GM21423 (cell line): Measurements from ENCODE around the gene IFI30.
"Not testable (repeated sequence)": the region's sequence is repeated elsewhere in the genome, so short reads cannot be mapped to it uniquely, and the experiment has no call there.

ENCODE experiments used
- ATAC-seq: cut with Tn5 transposase; IDR thresholded peaks from one replicate; pipeline ENCODE4 v1.9.1; 2021; ENCODE audit warnings: mild to moderate bottlenecking, moderate library complexity; ENCODE audit not compliant: unreplicated experiment

The IFI30 gene

DNA sequence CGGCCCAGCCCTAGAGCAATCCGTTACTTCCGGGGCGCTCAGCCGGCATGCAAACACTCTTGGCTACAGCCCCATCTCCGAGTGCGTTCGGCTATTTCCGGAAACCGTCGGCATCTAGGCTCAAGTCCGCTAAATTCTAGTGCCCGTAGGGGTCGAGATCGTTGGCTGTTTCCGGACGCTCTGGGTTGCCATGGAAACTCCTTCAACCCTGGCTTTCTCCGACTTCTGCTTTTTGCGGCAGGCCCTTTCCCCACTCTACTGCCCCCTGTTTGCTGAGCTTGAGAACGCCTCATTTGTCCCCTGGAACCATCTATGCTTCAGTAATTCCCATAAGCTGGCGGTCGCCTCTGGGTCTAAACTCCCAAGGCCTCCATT, 21.2 kb upstream of the IFI30 start:
- ATAC-seq, result peak; percentile 69

DNA sequence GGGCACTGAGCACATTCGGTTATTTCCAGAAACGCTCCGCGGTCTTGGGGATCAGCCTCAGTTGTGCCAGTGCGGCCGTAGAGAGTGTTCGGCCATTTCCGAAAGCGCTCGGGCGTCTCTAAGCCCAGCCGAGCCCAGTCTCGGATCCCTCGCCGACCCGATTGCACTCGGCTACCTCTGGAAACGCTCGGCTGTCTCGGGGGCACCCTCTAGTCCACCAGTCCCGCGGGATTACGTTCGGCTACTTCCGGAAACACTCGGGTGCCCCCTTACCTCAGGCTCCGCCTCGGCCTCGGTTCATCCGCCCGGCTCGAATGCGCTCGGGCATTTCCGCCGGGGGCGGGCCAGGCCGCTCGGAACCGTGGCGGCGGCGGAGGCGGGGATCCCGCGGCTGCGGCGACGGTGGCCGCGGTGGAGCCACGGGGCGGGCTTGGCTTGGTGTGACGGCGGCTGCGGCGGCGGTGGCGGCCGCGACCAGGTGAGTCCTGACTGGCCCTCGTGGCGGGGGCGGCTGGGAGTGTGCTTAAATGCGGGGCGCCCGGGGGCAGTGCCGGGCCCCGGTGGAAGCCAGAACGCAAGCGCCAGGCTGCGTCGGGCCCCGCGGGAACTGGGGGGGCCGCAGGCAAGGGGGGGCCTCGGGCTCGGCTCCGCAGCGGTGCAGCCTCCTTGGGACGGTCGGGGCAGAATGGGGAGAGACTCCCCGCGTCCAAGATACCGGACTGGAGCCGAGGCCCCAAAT, 20.6 kb upstream of the IFI30 start, which contains the start of gene PIK3R2:
PIK3R2 (plus strand) TSS at position 347 of the 739 bp plus-strand sequence. CDS start 2,717 bp downstream, outside the sequence.
- peak; percentile 66 for ATAC-seq

DNA sequence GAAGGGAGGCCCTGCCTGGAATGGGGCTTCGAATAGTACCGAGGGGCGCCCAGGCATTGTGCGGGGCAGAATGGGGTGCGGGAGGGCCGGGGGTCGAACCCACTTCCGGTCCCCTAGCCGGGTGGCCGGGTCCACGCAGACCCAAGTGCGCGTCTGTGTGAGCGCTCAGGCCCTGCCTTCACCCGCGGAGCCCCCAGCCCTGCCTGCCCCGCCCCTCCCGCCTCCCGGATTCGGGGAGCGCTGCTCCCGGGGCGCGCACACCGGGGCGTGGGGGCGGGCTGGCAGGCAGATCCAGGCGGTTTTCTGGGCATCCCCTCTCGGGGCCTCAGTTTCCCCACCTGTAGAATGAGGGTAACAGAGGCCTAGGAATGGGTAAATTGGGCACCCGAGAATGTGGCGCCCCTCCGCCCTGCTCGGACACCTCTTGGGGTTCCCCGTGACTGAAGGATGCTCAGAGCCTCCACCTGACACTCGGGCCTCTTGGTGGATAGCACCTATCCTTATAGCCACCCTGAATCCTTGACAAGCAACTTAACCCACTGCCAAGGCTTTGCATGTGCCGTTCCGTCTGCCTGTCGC, 20.0 kb upstream of the IFI30 start:
- no peak for ATAC-seq

DNA sequence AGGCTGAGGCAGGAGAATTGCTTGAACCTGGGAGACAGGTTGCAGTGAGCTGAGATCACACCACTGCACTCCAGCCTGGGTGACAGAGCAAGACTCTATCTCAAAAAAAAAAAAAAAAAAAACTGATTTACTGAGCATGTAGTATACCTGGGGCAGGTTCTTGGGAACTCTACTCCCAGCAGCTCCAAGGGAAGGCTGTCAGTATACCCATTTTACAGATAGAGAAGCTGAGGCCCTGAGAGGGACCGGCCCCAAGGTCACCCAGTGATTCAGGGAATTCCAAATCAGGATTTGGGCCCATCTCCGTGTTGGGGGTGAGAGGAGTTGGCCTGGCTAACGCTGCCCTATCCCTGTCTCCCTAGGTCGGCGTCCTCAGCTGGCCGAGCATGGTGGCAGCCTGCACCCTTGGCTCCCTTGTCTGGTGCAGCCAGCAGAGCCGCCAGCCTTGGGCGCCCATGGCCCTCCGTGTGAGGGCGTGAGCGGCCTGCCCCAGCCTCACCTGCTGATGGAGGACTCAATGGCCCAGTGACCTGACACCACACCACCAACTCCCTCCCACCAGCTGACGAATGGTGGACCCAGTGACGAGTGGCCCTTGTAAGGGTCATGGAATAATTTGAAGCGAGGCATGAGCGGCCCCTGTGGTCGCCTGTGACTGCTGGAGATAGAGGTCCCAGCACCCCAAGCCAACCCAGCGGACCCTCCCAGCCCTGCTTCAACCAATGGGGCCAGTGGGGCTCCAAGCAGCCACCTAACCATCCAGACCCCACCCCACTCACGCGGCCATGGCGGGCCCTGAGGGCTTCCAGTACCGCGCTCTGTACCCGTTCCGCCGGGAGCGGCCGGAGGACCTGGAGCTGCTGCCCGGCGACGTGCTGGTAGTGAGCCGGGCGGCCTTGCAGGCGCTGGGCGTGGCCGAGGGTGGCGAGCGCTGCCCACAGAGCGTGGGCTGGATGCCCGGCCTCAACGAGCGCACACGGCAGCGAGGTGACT, 18.2 kb upstream of the IFI30 start:
- ATAC-seq, result no peak

DNA sequence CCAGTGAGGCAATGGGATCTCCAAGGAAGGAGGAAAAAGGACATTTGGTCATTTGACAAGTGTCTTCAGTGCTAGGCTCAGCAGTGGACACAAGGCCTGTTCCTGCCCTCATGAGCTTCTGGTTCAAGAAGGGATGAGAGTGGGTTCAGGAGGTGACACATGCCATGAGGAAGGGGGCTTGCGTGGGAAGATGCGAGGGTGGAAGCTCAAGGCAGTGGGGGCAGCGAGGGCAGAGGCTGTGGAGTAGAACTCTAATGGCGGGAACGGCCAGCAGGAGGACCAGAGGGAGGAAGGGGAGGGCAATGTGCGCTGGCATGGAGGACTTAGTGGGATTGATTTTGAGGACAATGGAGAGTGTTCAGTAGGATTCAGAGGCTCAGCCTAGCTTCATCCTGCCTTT, 17.3 kb upstream of the IFI30 start:
- ATAC-seq, result no peak

DNA sequence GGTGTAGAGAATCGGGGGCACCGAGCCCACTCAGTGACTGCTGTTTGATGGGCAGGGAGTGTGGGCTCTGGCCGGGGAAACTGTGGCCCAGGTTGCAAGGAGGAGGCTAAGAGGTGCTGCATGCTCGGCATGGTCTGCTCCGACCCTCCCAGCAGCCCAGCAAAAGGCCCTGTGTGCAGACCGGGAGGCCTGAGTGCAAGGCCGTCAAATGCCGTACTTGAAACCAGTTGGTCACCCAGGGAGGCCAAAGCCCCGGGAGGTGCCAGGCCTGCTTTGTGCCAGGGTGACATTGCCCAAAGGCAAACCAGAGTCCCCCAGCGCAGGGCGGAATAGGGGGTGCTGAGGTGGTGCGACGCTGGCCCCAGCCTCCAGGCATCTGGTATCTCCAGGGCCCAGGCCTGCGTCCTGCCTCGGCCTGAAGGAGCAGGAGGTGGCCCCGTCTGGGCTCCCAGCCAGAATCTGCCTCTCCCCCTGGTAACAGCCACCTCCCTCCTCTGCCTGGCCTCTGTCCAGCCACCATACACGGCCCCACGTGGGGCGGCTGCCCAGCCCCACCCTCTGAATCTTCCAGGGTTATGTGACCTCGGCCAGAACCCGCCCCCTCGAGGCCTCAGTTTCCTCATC, 16.7 kb upstream of the IFI30 start:
- ATAC-seq, result no peak

DNA sequence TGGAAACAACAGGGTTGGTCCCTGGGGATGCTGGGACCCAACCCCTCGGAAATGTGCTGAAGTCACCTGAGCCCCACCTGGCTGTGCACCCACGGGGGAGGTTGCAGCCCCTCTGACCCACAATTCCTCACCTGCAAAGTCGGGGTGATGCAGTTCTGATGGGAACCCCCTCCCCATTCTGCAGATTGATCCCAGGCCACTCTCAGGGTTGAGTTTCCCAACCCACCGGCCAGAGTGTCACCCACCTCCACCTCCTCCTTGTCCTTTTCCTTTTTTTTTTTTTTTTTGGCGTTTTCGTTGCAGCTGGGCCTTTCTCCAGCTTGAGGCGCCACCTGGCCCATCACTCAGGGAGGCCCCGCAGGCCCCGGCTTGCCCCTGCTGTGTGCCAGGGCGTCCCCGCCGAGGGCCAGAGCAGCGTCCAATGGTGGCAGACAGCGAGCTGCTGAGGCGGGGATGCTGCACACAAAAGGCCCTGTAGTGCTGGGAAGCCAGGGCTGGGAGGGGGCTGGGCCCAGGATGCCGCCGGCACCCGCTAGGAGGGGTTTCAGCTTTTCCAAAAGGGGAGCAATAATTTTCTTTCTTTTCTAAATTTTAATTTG, 16.0 kb upstream of the IFI30 start:
- ATAC-seq, result no peak

DNA sequence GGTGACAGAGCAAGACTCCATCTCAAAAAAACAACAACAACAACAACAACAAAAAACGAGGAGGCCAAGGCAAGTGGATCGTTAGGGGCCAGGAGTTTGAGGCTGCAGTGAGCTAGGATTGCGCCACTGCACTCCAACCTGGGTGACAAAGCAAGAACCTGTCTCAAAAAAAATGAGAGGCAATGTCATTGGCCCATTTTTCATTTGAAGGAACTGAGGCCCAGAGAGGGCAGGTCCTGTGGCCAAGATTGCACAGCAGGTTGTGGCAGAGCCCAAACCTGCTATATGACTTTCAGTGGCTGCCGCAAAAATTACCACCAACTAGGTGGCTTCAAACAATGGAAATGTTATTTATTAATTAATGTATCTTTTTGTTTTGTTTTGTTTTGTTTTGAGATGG, 15.1 kb upstream of the IFI30 start:
- no peak for ATAC-seq

DNA sequence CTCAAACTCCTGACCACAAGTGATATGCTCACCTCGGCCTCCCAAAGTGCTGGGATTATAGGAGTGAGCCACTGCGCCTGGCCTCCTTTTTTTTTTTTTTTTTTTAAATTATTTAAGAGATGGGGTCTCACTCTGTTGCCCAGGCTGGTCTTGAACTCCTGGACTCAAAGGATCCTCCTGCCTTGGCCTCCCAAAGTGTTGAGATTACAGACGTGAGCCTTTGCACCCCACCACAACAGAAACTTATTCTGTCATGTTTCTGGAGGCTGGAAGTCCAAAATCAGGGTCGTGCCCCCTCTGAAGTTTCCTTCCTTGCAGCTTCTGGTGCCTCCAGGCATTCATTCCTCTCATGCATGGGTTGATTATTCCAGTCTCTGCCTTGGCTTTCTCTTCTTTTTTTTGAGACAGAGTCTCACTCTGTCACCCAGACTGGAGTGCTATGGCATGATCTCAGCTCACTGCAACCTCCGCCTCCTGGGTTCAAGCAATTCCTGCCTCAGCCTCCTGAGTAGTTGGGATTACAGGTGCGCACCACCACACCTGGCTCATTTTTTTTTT, 14.5 kb upstream of the IFI30 start:
- ATAC-seq, result not testable (repeated sequence)

DNA sequence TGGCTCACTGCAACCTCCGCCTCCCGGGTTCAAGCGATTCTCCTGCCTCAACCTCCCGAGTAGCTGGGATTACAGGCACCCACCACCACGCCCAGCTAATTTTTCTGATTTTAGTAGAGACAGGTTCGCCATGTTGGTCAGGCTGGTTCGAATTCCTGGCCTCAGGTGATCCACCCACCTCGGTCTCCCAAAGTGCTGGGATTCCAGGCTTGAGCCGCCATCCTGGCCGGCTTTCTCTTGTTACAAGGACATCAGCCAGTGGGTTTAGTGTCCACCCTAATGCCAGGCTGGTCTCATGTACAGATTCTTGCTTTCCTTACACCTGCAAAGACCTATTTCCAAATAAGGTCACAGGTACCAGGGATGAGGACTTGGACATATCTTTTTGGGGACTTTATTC, 13.8 kb upstream of the IFI30 start:
- ATAC-seq, result no peak

DNA sequence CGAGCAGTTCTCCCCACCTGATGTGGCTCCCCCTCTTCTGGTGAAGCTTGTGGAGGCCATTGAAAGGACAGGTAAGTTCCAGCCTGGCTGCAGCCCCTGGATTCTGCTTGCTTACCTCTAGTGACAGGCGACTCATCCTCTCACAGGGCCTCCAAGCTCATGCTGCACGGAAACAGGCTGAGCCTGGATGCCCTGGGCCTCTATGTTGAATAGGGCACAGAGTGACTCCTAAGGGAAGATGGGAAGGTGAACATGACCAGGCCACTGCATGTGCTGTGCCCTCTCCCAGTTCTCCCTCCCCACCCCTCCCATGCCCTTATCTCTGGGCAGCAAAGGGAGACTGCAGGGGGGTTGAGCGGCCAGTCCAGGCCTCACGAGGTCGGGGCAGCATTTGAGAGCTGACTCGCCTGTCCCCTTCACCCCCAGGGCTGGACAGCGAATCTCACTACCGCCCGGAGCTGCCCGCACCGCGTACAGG, 13.1 kb upstream of the IFI30 start:
- ATAC-seq, result no peak

DNA sequence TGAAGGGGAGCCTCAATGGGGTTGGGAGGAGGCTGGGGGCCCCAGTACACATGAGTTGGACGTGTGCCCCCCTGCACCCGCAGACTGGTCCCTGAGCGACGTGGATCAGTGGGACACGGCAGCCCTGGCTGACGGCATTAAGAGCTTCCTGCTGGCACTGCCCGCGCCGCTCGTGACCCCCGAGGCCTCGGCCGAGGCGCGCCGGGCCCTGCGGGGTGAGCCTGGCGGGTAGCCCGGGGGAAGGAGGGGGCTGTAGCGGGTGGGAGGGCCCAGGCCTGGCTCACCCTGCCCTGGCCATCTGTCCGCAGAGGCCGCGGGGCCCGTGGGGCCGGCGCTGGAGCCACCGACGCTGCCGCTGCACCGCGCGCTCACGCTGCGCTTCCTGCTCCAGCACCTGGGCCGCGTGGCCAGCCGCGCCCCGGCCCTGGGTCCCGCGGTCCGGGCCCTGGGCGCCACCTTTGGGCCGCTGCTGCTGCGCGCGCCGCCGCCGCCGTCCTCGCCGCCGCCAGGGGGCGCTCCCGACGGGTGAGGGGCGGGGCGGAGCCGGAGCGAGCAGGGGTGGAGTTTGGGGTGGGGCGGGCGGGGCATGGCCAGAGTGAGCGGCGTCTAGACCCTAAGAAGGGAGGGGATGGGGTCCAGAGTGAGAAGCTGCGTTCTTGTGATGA, 12.5 kb upstream of the IFI30 start:
- ATAC-seq, result peak; percentile 65

DNA sequence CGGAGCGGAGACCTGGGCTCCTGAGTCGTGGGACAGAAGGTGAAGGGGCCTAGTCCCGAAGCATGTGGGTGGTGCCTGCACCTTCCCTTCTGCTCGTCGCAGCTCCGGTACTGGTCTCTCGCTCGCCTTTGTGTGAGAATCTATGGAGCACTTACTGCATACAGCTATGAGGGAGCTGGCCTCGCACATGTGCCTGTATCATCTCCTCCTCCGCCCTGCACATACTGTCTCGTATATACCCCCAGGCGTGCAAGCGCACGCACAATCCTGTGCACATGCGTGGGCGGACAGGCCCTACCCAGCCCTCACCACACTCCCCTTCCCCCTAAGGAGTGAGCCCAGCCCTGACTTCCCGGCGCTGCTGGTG, 12.0 kb upstream of the IFI30 start:
- no peak for ATAC-seq

DNA sequence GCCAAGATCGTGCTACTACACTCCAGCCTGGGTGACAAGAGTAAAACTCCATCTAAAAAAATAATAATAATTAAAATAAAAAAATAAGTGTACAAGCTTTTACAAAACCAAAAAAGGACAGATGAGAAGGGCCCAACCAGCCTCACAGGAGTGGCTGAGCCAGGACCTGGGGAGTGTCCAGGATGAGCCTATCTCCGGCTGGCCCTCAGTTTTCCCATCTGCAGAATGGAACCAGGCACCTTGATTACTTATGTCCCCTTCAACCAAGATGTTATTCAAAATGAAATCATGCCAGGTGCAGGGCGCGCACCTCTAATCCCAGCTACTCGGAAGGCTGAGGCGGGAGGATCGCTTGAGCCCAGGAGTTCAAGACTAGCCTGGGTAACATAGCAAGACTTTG, 9.5 kb upstream of the IFI30 start:
- no peak for ATAC-seq

DNA sequence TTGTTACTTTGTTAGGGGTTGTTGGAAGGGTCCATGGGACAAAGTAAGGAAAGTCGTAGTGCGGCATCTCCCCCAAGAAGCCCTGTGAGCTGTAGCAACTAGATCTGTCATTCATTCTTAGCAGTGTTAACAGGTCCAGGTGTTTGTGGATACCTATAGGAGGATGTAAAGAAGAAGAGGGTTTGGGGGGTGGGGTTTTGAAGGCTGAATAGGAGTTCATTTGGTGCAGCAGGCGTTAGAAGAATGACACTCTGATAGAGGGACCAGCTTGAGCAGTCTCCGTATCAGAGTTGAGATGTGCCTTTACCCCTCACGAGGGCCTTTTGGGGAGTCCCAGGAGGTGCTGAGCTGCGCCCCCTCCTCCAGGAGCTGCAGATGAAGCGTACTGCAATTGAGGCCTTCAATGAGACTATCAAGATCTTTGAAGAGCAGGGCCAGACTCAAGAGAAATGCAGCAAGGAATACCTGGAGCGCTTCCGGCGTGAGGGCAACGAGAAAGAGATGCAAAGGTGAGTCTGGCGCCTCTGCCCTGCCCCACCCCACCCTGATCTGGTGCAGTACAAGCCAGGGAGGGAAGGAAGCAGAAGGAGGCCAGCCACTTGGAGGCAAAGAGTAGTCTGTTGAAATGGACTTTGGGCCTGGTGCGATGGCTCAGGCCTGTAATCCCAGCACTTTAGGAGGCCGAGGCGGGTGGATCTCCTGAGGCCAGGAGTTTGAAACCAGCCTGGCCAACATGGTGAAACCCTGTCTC, 7.6 kb upstream of the IFI30 start:
- no peak for ATAC-seq

DNA sequence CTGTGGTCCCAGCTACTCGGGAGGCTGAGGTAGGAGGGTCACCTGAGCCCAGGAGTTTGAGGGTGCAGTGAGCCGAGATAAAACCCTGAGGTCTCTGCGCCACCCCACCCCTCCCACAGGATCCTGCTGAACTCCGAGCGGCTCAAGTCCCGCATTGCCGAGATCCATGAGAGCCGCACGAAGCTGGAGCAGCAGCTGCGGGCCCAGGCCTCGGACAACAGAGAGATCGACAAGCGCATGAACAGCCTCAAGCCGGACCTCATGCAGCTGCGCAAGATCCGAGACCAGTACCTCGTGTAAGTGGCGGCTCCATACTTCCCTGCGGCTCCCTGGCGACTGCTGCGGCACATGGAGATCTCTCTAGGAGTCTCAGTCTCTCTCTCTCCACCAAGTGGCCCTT, 6.6 kb upstream of the IFI30 start:
- no peak for ATAC-seq

DNA sequence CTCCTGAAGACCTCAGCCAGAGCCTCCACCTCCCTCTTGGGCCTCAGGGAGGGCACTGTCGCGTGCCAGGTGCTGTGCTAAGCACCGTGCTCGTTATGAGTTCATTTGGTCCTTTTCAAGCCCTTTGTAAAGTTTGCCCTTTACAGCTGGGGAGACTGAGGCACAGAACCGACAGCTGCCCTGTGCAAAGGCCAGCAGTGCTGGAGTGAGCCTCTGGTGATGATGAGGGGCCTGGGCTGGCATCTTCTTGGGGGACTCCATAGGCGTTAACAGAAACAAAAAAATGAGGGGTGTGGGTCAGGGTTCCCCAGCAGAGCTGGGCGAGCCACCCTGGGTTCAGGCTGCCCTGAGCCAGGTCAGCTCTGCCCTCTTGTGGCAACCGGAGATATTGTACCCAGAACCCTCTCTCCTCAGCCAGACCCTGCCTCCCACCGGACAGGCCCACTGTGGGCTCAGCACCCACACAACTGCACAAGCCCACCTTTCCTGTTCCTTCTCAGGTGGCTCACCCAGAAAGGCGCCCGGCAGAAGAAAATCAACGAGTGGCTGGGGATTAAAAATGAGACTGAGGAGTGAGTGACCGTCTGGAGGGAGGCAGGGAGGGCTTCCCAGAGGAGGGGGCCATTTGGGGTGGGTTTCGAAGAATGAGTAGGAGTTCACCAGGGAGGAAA, 5.5 kb upstream of the IFI30 start:
- no peak for ATAC-seq

DNA sequence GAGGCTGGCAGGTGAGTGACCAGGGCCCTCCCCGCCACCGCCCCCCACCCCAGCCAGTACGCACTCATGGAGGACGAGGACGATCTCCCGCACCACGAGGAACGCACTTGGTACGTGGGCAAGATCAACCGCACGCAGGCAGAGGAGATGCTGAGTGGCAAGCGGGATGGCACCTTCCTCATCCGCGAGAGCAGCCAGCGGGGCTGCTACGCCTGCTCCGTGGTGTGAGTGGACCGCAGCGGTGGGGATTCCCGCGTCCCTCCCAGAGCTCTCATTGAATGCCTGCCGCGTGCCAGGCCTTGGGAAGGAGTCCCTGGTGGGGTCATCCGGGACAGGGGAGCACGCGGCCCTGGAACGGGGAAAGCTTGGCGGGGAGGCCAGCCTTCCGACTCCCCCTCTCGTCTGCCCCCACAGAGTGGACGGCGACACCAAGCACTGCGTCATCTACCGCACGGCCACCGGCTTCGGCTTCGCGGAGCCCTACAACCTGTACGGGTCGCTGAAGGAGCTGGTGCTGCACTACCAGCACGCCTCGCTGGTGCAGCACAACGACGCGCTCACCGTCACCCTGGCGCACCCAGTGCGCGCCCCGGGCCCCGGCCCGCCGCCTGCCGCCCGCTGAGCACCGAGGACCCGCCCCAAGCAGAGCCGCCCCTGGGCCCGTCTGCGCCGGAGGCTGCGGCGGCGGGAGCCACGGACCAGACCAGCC, 4.8 kb upstream of the IFI30 start:
- no peak for ATAC-seq
